ENCODE data around the gene BAIAP2L2. TPM values are rescaled to one million over a fixed set of nuclear protein-coding genes. Genes with fewer than 3 reads are reported as not detected.
A peak's percentile ranks its signal among the peaks of the same experiment; 100 is the strongest.

BAIAP2L2 gene
- total and polyA plus RNA-seq, 2 of the 4 experiments (the other 2 are of a cell fraction): 0.18 to 0.46 TPM

DNA sequence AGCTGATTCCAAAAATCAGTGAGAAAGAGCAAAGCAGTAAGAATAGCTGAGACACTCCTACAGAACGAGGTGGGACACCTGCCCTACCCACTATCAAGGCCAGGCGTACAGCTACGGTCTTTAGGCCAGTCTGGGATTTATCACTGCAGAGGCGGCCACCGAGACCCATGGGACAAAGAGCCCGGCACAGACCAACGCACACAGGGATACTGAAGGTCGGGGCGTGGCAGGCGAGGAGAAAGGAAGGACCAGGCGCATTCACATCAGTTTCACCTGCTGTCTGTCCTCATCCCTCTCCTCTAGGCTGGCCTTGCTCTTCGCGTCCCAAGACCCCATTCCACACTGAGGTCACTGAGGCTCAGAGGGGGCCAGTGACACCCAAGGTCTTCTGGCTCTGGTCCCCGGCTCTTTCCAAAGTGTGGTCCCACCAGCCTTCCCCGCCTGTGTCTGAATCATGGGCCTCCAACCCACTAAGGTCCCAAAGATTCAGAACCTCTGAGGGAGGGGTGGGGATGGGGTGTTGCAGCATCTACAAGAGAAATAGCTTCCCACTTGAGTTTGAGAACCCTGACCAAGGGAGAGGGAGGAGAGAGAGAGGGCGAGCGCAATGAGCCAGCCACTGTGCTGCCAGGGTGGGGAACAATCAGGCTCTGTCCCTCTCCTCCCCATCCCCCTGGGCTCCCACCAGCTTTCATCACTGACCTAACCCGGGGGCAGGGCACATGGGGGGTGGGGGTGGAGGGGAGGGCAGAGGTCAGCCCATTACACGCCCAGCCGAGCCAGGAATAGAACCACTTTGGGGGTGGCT lies 60.5 kb downstream of the BAIAP2L2 start:
- ChIA-PET CTCF (no interaction called here), POLR2A (ENCODE audit: unreplicated experiment) (no interaction called here)
- Histone ChIP-seq H2AFZ (replicated peaks; ENCODE audit: low read length, poor library complexity) (no peak overlapping the region), H2BK5ac (ENCODE audit: low read depth, low read length, poor library complexity, severe bottlenecking) (no peak overlapping the region), H3K23ac (ENCODE audit: low read depth, low read length) (no peak overlapping the region), H3K4me2 (ENCODE audit: low read depth, low read length) (no peak overlapping the region), H3K9ac (ENCODE audit: low read depth, low read length) (no peak overlapping the region), H2BK20ac (ENCODE audit: low read depth, low read length) (no peak overlapping the region; the same call in 1 of the 2 replicates), H3K27me3 (ENCODE audit: control insufficient read depth, insufficient read depth, low read length) (peaks cover 5% of the 10 kb centered on the region; the same call in 1 of the 2 replicates), H3K79me1 (ENCODE audit: low read depth in 1 of 2, low read length in 2 of 2) (no peaks in the 10 kb centered on the region), H3K4me1 (ENCODE audit: control insufficient read depth, insufficient read depth, low read length) (peaks cover 2% of the 10 kb centered on the region), H3K9me3 (ENCODE audit: control insufficient read depth, insufficient read depth, low read length) (no peaks in the 10 kb centered on the region), H3K9me1 (ENCODE audit: insufficient read depth, low read length) (no peaks in the 10 kb centered on the region), H2BK15ac (ENCODE audit: low read depth, low read length) (no peak overlapping the region), H2BK120ac (ENCODE audit: low read depth, low read length) (no peak overlapping the region), H2AK5ac (ENCODE audit: low read depth, low read length) (peak overlapping the region; percentile 33; the same call in 1 of the 2 replicates), H3K18ac (ENCODE audit: low read depth, low read length) (no peak overlapping the region), H4K91ac (ENCODE audit: insufficient read depth, low read depth, low read length) (no peak overlapping the region), H3K14ac (replicated peaks; ENCODE audit: low read depth, low read length) (no peak overlapping the region), H3K36me3 (ENCODE audit: control insufficient read depth, insufficient read depth, low read length) (no peaks in the 10 kb centered on the region), H4K8ac (ENCODE audit: low read depth in 2 of 2, low read length in 2 of 2) (no peak overlapping the region), H3K4me3 (ENCODE audit: insufficient read depth, low read depth, low read length) (no peak overlapping the region), H3K56ac (ENCODE audit: extremely low read depth, insufficient read depth, low read length) (no peak overlapping the region), H4K5ac (ENCODE audit: low read depth, low read length) (no peak overlapping the region), H3K27ac (ENCODE audit: insufficient read depth, low read length) (no peak overlapping the region), H4K20me1 (ENCODE audit: insufficient read depth, low read length) (no peaks in the 10 kb centered on the region; the same call in 1 of the 2 replicates), H3K4ac (ENCODE audit: low read depth, low read length) (no peak overlapping the region), H2AK9ac (replicated peaks; ENCODE audit: low read depth, low read length, poor library complexity) (no peak overlapping the region)
- intact Hi-C loops (cut with micrococcal nuclease): loop anchor here (5.0 to 10.0 kb wide), 2 partner anchors 655 to 717 kb away; partner anchors contain the start of genes GTPBP1 and JOSD1
- DNase-seq: no peak
- dilution Hi-C loops (cut with HindIII; ENCODE audit: low sequenced_read_pairs, unreplicated experiment): no loop called here
- no TSS peak for BruUV-seq (replicated peaks)
- WGBS, 2 experiments (ENCODE audit: extremely low coverage in 2 of 2, insufficient read length in 1 of 2): 76% methylated on average over 3 of the region's 20 CpGs; no CpG with 5 or more reads in 1 of the 2 experiments
- ATAC-seq (ENCODE audit: low read depth): no peak
- in situ Hi-C loops (cut with MboI; ENCODE audit: low sequenced_read_pairs): loop anchor here (10.0 kb wide), 1 partner anchor 525 kb away; the partner anchor contains the start of gene DMC1
- TF ChIP-seq NFE2L2 (IDR thresholded peaks at IDR 0.05; ENCODE audit: low read depth, low read length) (no peak), MAZ (IDR thresholded peaks at IDR 0.05; ENCODE audit: borderline replicate concordance, low read depth, low read length) (no peak), RAD21 (IDR thresholded peaks at IDR 0.05; ENCODE audit: low read length) (no peak), CTCF (conservative IDR thresholded peaks at IDR 0.05; ENCODE audit: low read depth, low read length) (no peak), RFX5 (IDR thresholded peaks at IDR 0.05; ENCODE audit: low read depth, low read length) (no peak), MXI1 (IDR thresholded peaks at IDR 0.05; ENCODE audit: borderline replicate concordance, low read depth, low read length) (no peak)
- TF ChIP-seq, protein P1, sequence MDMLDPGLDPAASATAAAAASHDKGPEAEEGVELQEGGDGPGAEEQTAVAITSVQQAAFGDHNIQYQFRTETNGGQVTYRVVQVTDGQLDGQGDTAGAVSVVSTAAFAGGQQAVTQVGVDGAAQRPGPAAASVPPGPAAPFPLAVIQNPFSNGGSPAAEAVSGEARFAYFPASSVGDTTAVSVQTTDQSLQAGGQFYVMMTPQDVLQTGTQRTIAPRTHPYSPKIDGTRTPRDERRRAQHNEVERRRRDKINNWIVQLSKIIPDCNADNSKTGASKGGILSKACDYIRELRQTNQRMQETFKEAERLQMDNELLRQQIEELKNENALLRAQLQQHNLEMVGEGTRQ (IDR thresholded peaks at IDR 0.05; ENCODE audit: low read depth, low read length): no peak

Measured in IMR-90 (cell line).